GM20431 (cell line): ENCODE measurements around the gene S100A3.

ENCODE experiments used
- in situ Hi-C: fragments of 300-500 bp; cut with MseI, MboI; formaldehyde crosslinking; loops from one replicate; pipeline ENCODE4 v1.15.0; 2020; ENCODE audit warnings: low sequenced_read_pairs; ENCODE audit not compliant: unreplicated experiment

Gene S100A3

GRCh38 chr1:153519242-153519641 is 29.8 kb downstream of the S100A3 start:
- in situ Hi-C loops = no loop called here

- in situ Hi-C loops = no loop called here
Measured at GRCh38 chr1:153515504-153516394, 33.3 kb downstream of the S100A3 start.

GRCh38 chr1:153513666-153514065 is 35.4 kb downstream of the S100A3 start:
- in situ Hi-C loops = loop anchor here (5.0 kb wide), 1 partner anchor 54 kb away; the partner anchor contains the start of gene S100A2

GRCh38 chr1:153513023-153513422 is 36.0 kb downstream of the S100A3 start:
- in situ Hi-C loops = loop anchor here (5.0 kb wide), 1 partner anchor 54 kb away; the partner anchor contains the start of gene S100A2

- in situ Hi-C loops = loop anchor here (5.0 kb wide), 1 partner anchor 56 kb away; the partner anchor contains the start of gene S100A2
Measured at GRCh38 chr1:153510984-153511410, 38.1 kb downstream of the S100A3 start.

GRCh38 chr1:153509729-153510354 is 39.2 kb downstream of the S100A3 start:
- in situ Hi-C loops = loop anchor here (5.0 kb wide), 1 partner anchor 57 kb away; the partner anchor contains the start of gene S100A2

GRCh38 chr1:153509036-153509435 is 40.0 kb downstream of the S100A3 start:
- in situ Hi-C loops = no loop called here

GRCh38 chr1:153507926-153508583 is 41.0 kb downstream of the S100A3 start:
- in situ Hi-C loops = no loop called here

- in situ Hi-C loops = no loop called here
Measured at GRCh38 chr1:153506831-153507413, 42.1 kb downstream of the S100A3 start.

DNA sequence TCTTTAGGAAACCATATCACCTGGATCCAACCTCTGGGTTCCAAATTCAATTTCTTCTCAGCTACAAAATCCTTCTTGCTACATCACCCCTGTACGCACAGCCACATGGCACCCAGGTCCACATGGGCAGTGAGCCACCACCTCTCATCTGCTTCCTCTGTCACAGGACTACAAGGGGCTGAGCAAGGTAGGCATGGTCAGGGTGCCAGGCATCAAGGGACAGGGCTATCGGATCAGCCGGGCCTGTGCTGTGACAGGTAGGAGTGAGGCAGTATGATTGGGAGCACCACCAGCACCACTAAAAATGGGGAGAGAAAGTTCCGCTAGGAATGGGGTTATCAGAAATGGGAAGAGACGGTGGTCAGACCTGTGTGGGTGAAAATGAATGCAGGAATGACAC is 42.7 kb downstream of the S100A3 start:
- in situ Hi-C loops = no loop called here

GRCh38 chr1:153505576-153505975 is 43.5 kb downstream of the S100A3 start:
- in situ Hi-C loops = no loop called here

- in situ Hi-C loops = no loop called here
Measured at GRCh38 chr1:153503766-153504165, 45.3 kb downstream of the S100A3 start.

DNA sequence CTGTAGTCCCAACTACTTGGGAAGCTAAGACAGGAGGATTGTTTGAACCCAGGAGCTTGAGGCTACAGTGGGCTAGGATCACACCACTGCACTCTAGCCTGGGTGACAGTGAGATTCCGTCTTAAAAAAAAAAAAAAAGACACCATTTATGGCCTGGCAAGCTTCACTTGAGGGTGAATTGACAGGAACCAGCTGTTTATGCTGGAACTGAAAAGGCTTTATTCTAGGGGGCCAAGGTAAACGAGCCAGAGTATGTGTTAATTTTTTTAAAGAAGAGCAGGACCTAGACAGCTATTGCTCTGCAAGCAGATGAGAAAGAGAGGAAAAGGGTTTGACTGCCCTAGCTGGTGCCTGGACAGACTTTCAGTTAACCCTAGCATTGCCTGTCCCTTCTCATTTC is 50.3 kb downstream of the S100A3 start:
- in situ Hi-C loops = no loop called here
